Measurements from ENCODE around the gene DPP10.

DNA sequence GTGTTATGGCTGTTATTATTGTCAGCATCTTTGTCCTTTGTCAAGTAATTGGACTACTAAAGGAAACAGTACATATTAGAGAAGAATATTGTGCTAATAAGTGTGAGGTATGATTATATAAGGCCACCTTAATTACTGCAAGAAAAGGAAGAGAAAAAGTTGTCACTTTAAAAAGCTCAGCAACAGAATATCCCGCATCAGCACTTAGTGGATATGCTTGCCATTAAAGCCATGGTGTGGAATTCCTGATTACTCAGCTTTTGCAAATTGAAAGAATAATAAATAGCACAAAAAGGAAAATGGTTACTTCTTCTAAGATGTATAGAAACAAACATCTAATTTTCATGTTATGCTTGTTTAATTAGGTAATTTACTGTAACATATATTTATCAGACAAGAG, 347.5 kb downstream of the DPP10 start:
- TF ChIP-seq, protein P1, sequence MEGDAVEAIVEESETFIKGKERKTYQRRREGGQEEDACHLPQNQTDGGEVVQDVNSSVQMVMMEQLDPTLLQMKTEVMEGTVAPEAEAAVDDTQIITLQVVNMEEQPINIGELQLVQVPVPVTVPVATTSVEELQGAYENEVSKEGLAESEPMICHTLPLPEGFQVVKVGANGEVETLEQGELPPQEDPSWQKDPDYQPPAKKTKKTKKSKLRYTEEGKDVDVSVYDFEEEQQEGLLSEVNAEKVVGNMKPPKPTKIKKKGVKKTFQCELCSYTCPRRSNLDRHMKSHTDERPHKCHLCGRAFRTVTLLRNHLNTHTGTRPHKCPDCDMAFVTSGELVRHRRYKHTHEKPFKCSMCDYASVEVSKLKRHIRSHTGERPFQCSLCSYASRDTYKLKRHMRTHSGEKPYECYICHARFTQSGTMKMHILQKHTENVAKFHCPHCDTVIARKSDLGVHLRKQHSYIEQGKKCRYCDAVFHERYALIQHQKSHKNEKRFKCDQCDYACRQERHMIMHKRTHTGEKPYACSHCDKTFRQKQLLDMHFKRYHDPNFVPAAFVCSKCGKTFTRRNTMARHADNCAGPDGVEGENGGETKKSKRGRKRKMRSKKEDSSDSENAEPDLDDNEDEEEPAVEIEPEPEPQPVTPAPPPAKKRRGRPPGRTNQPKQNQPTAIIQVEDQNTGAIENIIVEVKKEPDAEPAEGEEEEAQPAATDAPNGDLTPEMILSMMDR (IDR thresholded peaks at IDR 0.05) = no peak
- TF ChIP-seq REST (IDR thresholded peaks at IDR 0.05; ENCODE audit: insufficient read depth in 1 of 2, low read depth in 2 of 2, low read length in 1 of 2) = no peak
